DMS79 treated with DMSO at 0.1 percent for 48 hours (cell line): Measurements from ENCODE around the gene RAB3GAP1.

Experiments used
- DNase-seq: peaks from one replicate; lab custom pipeline; 2025; lab: John Stamatoyannopoulos, UW

RAB3GAP1 gene

GRCh38 chr2:135164431-135164830, 112.3 kb downstream of the RAB3GAP1 start:
- DNase-seq, result no peak

- no peak for DNase-seq
Observed at GRCh38 chr2:135167273-135167672, 115.2 kb downstream of the RAB3GAP1 start.

- no peak for DNase-seq
Observed at GRCh38 chr2:135168204-135168856, 116.2 kb downstream of the RAB3GAP1 start.

GRCh38 chr2:135169900-135170753, 118.0 kb downstream of the RAB3GAP1 start:
- DNase-seq, result no peak

- no peak for DNase-seq
Observed at GRCh38 chr2:135174049-135174809, 122.1 kb downstream of the RAB3GAP1 start.

- DNase-seq, result no peak
Observed at GRCh38 chr2:135174810-135175093, 122.7 kb downstream of the RAB3GAP1 start.

GRCh38 chr2:135175177-135175576, 123.1 kb downstream of the RAB3GAP1 start:
- DNase-seq, result peak; percentile 80

GRCh38 chr2:135179689-135180088, 127.6 kb downstream of the RAB3GAP1 start:
- DNase-seq, result no peak

GRCh38 chr2:135182190-135182589, 130.1 kb downstream of the RAB3GAP1 start:
- no peak for DNase-seq

GRCh38 chr2:135182601-135183000, 130.5 kb downstream of the RAB3GAP1 start:
- DNase-seq, result no peak

- no peak for DNase-seq
Observed at GRCh38 chr2:135183822-135184221, 131.7 kb downstream of the RAB3GAP1 start.

- DNase-seq, result no peak
Observed at GRCh38 chr2:135186054-135186453, 134.0 kb downstream of the RAB3GAP1 start.

GRCh38 chr2:135187270-135187669, 135.2 kb downstream of the RAB3GAP1 start:
- no peak for DNase-seq

GRCh38 chr2:135189148-135189547, 137.1 kb downstream of the RAB3GAP1 start:
- no peak for DNase-seq

- DNase-seq, result no peak
Observed at GRCh38 chr2:135190799-135191198, 138.7 kb downstream of the RAB3GAP1 start.

GRCh38 chr2:135198481-135198880, 146.4 kb downstream of the RAB3GAP1 start:
- peak; percentile 45 for DNase-seq

GRCh38 chr2:135202751-135203150, 150.7 kb downstream of the RAB3GAP1 start:
- DNase-seq, result no peak

GRCh38 chr2:135203944-135204343, 151.9 kb downstream of the RAB3GAP1 start:
- DNase-seq, result no peak

- DNase-seq, result peak; percentile 81
Observed at GRCh38 chr2:135208016-135208415, 155.9 kb downstream of the RAB3GAP1 start.

GRCh38 chr2:135212757-135213156, 160.7 kb downstream of the RAB3GAP1 start:
- no peak for DNase-seq

GRCh38 chr2:135218426-135218825, 166.3 kb downstream of the RAB3GAP1 start:
- no peak for DNase-seq

GRCh38 chr2:135219226-135219625, 167.1 kb downstream of the RAB3GAP1 start:
- DNase-seq, result no peak
